Measurements from ENCODE around the gene ANGPT4. TPM values are rescaled to one million over a fixed set of nuclear protein-coding genes. Genes with fewer than 3 reads are reported as not detected.

Gene ANGPT4
- total and polyA plus RNA-seq, 2 of the 13 experiments (the other 11 are each of a cell fraction or from before 2014, with no cell fraction given): not detected

- Histone ChIP-seq H3K36me3 (replicated peaks in 1 of 2; ENCODE audit: control insufficient read depth in 1 of 2, insufficient read depth in 2 of 2, low read length in 2 of 2) (no peaks in the 10 kb centered on the region), H3K9ac (ENCODE audit: insufficient read depth, low read depth, low read length) (no peak overlapping the region), H3K4me1 (ENCODE audit: insufficient read depth, low read length) (peaks cover 2% of the 10 kb centered on the region; the same call in 1 of the 2 replicates), H3K4me2 (ENCODE audit: low read depth, low read length) (no peak overlapping the region), H4K20me1 (ENCODE audit: insufficient read depth, low read length) (no peaks in the 10 kb centered on the region), H3K9me3 (ENCODE audit: low read length) (no peaks in the 10 kb centered on the region), H3K79me2 (ENCODE audit: insufficient read depth, low read length) (no peaks in the 10 kb centered on the region), H3K4me3 (replicated peaks in 1 of 3; ENCODE audit: insufficient read depth in 1 of 3, low read depth in 2 of 3, low read length in 3 of 3) (no peak overlapping the region), H3K27ac (ENCODE audit: extremely low read length, insufficient read depth, low read length) (no peak overlapping the region), H2AFZ (ENCODE audit: low read length) (no peak overlapping the region), H3K27me3 (ENCODE audit: control insufficient read depth in 1 of 2, insufficient read depth in 2 of 2, low read length in 2 of 2) (no peaks in the 10 kb centered on the region; a peak in 1 of 5 replicates)
- 32% methylated on average over 7 of the region's 7 CpGs for WGBS (ENCODE audit: low lambda C conversion rate)
- POLR2A ChIA-PET: no interaction called here
- no TSS peak for BruUV-seq (replicated peaks)
- ATAC-seq: no peak
- DNase-seq (ENCODE audit: low spot score): no peak
- in situ Hi-C loops (cut with HindIII; ENCODE audit: extremely low pct_ligation_motif_present, low pct_unique_long_range_greater_than_20kb): no loop called here
- intact Hi-C loops (cut with micrococcal nuclease; ENCODE audit: unreplicated experiment): no loop called here
- CTCF ChIA-PET (ENCODE audit: low intra/inter-chr PET ratio, low total read pairs): no interaction called here
- FAIRE-seq: no peak
- TF ChIP-seq ZNF652 (CRISPR knock-in tag; IDR thresholded peaks at IDR 0.05; ENCODE audit: borderline replicate concordance, low read depth) (no peak), SRSF9 (IDR thresholded peaks at IDR 0.05; ENCODE audit: borderline replicate concordance, insufficient read depth, low read depth, low read length, poor library complexity, severe bottlenecking) (no peak), MTF2 (CRISPR knock-in tag; IDR thresholded peaks at IDR 0.05; ENCODE audit: borderline replicate concordance) (no peak), IRF9 (CRISPR knock-in tag; IDR thresholded peaks at IDR 0.05; ENCODE audit: borderline replicate concordance) (no peak), SP5 (CRISPR knock-in tag; IDR thresholded peaks at IDR 0.05; ENCODE audit: borderline replicate concordance, low read depth) (no peak), MIXL1 (CRISPR knock-in tag; IDR thresholded peaks at IDR 0.05) (no peak), ZNF367 (CRISPR knock-in tag; IDR thresholded peaks at IDR 0.05; ENCODE audit: borderline replicate concordance) (no peak), FLYWCH1 (CRISPR knock-in tag; IDR thresholded peaks at IDR 0.05) (no peak), HOXA5 (CRISPR knock-in tag; IDR thresholded peaks at IDR 0.05) (no peak), SSRP1 (CRISPR knock-in tag; IDR thresholded peaks at IDR 0.05) (no peak)
Observed at GRCh38 chr20:846894-847278, 69.2 kb downstream of the ANGPT4 start.
